GM21360 (cell line): Measurements from ENCODE around the gene PNPLA3.

ENCODE experiments used
- ATAC-seq: cut with Tn5 transposase; IDR thresholded peaks from one replicate; pipeline ENCODE4 v1.9.1; 2021; ENCODE audit warnings: mild to moderate bottlenecking, moderate library complexity; ENCODE audit not compliant: unreplicated experiment

PNPLA3 gene

DNA sequence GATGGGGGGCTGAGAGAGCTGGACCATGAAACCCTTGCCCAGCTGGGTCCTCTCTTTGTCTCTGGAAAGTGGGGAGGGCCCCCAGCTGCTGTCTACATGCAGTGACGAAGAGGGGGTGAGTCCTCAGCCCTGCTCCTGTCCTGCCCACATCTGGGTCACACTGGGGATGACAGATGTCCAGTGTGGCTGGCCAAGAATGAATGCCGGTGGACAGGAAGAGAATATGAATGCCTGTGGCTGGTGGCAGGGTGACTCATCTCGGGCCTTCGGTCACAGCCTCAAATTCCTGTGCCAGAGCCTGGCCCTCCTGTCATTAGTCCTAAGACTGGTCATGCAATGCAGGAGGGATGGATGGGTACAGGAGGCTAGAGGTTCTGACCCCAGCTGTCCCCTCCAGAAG, 2.2 kb upstream of the PNPLA3 start:
- ATAC-seq: no peak

- ATAC-seq: no peak
These were observed 1.5 kb upstream of the PNPLA3 start for GRCh38 chr22:43922123-43922522.

GRCh38 chr22:43923191-43923590, 414 bp upstream of the PNPLA3 start:
- ATAC-seq: no peak

GRCh38 chr22:43924877-43925276, 1.3 kb downstream of the PNPLA3 start:
- ATAC-seq: no peak

DNA sequence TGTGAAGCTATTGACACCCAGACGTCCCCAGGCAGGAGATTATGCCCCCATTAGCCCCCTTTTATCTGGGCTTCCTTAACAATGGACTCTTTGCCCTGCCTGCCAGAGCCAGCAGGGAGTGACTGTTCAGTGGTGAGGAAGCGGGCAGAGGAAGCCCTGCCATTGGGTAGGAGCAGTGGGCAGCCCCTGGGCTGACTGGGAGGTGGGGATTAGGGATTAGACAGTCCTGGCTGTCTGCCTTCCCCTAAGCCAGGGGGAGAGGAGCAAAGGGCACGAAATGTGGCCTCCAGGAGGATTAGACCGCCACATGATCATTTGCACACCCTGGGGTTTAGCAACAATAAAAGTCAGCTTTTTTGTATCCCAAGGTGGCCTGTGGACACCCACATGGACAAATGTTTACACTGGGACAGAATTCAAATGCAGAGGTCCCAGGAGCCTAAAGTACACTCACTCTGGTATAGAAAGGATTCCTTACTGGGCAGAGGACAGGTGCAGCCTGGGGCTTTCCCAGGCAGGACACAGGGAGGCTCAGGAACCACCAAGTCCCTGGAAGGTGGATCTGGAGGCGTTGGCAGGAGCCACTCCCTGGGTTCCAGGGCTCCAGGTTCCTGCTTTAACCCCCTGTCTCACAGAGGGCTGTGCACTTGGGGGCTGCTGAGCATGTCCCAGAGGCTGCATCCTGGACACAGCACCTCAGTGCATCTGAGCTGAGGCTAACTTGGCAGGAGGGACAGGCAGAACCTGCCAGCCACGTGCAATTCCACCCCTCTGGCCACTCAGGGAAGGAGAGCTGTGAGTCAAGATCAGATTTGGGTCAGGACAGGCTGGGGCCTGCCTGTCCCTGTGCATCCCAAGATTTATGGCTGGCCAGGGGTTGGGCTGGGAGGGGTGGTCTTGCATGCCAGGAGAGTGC, 2.1 kb downstream of the PNPLA3 start:
- no peak for ATAC-seq

DNA sequence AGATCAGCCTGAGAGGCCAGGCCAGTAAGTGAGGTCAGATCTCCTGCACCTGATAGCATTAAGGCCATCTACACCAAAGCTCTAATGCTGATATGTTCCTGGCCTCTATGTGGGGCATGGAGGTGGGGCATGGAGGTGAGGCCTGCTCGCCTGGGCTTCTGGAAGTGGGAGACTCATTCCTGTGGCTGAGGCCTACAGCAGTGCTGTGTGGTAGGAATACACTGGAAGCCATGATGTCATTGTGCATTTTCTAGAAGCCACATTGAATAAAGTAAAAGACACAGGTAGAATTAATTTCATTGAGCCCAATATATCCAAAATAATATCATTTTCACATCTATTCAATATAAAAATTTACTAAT, 2.7 kb downstream of the PNPLA3 start:
- no peak for ATAC-seq

DNA sequence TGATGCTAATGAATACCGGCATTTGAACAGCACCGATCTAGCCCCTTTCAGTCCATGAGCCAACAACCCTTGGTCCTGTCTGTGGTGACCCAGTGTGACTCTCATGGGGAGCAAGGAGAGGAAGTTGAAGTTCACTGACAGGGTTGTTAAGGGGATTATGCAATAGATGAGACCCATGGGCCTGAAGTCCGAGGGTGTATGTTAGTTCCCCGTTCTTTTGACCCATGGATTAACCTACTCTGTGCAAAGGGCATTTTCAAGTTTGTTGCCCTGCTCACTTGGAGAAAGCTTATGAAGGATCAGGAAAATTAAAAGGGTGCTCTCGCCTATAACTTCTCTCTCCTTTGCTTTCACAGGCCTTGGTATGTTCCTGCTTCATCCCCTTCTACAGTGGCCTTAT, 4.9 kb downstream of the PNPLA3 start:
- ATAC-seq: no peak

GRCh38 chr22:43928908-43929307, 5.3 kb downstream of the PNPLA3 start:
- ATAC-seq: no peak

DNA sequence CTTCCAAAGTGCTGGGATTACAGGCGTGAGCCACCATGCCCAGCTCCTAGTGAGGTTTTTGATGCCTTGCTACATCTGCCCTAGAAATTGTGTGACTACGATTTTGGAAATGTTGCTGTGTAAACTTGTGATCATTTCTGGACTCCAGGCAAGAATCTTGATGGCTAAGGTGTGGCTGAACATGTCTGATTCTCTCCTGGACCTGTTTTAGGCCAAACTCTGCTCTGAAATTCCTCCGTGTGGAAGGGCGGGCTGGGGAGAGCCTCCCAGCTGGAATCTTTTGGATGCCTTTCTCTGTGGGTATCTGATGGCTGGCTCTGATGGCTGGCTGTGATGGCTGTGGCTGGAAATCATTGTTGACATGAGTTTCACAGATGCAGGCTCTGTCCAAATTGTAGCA, 8.2 kb downstream of the PNPLA3 start:
- no peak for ATAC-seq

DNA sequence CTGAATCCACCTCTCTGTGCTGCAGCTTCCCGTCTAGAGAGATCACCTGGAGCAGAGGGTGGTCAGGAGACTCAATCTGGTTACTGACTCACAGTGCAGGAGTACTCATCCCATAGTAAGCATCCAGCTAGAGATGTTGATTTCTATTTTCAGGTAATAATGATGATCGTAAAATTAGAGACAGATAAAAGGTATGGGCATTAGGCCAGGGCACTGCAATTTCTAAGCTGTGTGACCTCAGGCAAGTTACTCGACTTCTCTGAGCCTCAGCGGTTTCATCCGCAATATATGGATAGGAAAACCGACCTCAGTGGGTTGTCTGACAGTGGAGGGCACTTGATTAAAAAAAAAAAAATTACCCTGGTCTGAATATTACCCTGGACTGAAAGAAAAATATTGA, 17.8 kb downstream of the PNPLA3 start:
- ATAC-seq: no peak

- no peak for ATAC-seq
These were observed 21.2 kb downstream of the PNPLA3 start for GRCh38 chr22:43944670-43945430.

DNA sequence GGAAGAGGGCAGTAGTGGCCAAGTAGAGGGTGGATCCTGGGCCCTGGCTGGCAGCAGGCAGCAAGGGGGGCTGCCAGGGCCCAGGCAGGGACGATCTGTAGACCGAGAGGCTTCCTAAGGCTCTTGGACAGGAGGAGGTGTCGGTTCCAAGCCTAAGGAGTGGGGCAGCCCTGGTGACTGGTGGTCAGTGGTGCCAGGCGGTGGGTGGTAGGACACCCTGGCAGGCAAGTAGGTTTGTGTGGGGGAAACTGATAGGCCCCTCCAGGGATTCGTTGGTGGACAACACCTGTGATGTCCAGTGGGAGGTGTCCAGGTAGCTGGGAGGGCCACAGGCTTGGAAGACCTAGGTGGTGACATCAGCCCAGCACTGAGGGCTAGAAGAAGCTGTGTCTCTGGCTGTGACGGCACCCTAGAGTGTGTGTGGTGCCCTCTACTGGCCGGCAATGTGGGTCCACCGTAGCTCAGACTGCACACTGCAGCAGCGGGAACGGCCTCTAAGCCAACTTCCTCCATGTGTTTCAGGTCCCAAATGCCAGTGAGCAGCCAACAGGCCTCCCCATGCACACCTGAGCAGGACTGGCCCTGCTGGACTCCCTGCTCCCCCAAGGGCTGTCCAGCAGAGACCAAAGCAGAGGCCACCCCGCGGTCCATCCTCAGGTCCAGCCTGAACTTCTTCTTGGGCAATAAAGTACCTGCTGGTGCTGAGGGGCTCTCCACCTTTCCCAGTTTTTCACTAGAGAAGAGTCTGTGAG, 22.2 kb downstream of the PNPLA3 start:
- no peak for ATAC-seq

GRCh38 chr22:43946384-43946667, 22.7 kb downstream of the PNPLA3 start:
- ATAC-seq: no peak

DNA sequence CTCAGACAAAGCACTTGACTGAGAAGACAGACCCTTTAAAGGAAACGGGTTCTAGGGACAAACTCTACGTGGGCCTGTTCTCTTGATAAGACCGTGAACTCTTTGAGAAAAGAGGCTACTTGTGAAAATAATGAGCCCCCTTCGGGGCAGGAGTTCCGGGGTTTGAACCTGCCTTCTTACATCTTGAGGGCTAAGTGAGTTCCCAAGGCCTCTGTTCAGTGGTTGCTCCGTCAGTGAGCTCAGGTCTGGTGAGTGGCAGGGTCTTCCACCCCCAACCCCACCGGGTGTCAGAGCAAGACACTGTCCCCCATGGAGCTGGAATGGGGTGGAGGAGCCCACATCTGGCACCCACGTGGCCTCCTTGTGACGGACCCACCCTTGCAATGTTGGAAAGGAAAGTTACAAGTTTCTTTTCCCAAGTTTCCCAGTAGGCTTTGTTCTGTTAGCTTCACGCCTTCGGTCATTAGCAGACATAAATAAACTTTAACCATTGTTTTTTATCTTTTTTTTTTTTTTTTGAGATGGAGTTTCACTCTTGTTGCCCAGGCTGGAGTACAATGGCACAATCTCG, 25.3 kb downstream of the PNPLA3 start:
- no peak for ATAC-seq

DNA sequence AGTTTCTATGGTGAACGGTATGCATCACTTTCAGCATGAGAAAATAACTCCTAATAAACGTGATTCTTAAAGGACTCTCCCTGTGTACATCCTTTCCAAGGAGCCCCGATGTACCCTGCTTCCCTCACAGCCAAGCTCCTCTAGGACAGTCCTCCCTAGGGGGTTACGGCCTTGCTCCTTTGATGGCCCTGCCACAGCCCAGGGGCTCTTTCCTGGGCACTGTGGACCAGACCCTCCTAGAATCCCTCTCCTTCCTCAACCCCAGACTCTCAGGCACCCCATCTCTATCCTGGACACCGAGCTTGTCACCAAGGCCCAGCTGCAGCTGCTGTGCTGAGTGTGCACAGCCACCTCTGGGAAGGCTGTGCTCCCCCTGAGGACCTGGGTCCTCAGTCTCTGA, 27.8 kb downstream of the PNPLA3 start:
- no peak for ATAC-seq

DNA sequence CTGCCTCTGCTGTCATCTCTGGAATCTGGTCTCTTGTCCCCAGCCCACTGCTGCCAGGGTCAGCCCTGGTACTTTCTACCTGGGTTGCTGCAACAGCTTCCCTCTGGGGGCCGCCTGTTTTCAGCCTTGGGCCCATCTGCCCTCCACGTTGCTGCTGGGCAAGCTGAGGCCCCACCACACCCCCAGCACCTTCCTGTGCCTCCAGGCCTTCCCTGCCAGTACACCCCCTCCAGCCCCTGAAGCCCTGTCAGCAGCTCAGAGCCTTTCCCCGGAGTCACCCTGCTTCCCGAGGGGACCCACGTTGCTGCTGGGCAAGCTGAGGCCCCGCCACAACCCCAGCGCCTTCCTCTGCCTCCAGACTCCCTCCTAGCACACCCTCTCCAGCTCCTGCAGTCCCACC, 28.4 kb downstream of the PNPLA3 start:
- no peak for ATAC-seq

DNA sequence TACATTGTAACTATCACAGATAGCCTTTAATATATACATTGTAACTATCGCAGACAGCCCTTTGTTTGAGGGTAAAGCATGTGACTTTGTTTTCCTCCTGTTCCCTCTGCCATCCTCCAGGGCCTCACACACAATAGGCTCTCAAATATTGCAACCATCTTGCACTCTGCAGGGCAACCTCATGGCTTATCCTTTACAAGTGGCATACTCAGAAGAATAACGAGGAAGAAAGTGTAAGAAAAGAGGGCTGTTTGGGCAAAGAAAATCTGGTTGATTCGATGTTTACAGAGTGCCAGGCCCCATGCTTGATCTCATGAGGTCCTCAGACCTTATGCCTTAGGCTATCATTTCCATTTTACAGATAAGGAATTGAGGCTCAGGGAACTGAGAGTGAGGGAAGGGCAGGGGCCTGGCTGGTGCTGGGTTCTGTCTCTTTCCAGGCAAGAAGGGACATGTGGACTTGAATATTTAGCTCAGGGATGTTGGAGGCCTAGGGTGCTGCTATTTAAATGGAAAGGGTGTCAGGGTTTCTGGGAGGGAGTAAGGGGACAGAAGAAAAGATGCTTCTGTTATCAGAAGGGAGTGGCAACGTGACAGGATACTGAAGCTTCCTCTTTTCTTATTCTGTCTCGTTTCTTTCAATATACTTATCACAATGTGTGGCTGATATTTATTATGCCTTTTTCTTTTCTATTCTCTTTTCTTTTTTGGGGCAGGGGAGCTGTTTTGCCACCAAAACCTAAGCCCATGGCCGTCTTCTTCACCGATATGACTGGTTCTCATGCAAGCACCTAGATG, 30.6 kb downstream of the PNPLA3 start:
- no peak for ATAC-seq

- ATAC-seq: peak; percentile 85
These were observed 31.7 kb downstream of the PNPLA3 start, which contains the start of gene SAMM50 for GRCh38 chr22:43955040-43955882. Gene SAMM50, plus strand, starts transcription at chr22:43955442. Its CDS starts 136 bp downstream, at chr22:43955578.
